Cerebellar cortex (tissue), 1 donor: Measurements from ENCODE around the gene LRP11.
"Not testable (repeated sequence)": the region's sequence is repeated elsewhere in the genome, so short reads cannot be mapped to it uniquely, and the experiment has no call there.

ENCODE experiments used
- DNase-seq: peaks from one replicate; pipeline ENCODE4 v3.0.0-alpha.2; 2015; ENCODE audit warnings: low spot score

LRP11 gene

GRCh38 chr6:149863698-149864577, at the start of gene LRP11:
Gene LRP11 (minus strand): TSS chr6:149864359. CDS start chr6:149864020, 339 bp downstream.
- DNase-seq = peak; percentile 82

- no peak for DNase-seq
These were observed 49.5 kb upstream of the LRP11 start for GRCh38 chr6:149913540-149914240.

GRCh38 chr6:149913085-149913484, 48.9 kb upstream of the LRP11 start:
- no peak for DNase-seq

GRCh38 chr6:149912680-149913079, 48.5 kb upstream of the LRP11 start:
- not testable (repeated sequence) for DNase-seq

GRCh38 chr6:149910721-149911151, 46.6 kb upstream of the LRP11 start:
- no peak for DNase-seq

- no peak for DNase-seq
These were observed 45.7 kb upstream of the LRP11 start for GRCh38 chr6:149909701-149910470.

GRCh38 chr6:149908480-149908879, 44.3 kb upstream of the LRP11 start:
- not testable (repeated sequence) for DNase-seq

GRCh38 chr6:149907317-149907716, 43.2 kb upstream of the LRP11 start:
- no peak for DNase-seq

GRCh38 chr6:149906405-149906804, 42.2 kb upstream of the LRP11 start:
- DNase-seq = no peak

- no peak for DNase-seq
These were observed 41.8 kb upstream of the LRP11 start for GRCh38 chr6:149905911-149906371.

GRCh38 chr6:149905371-149905910, 41.3 kb upstream of the LRP11 start:
- no peak for DNase-seq

GRCh38 chr6:149904661-149905370, 40.7 kb upstream of the LRP11 start:
- no peak for DNase-seq

- no peak for DNase-seq
These were observed 39.9 kb upstream of the LRP11 start for GRCh38 chr6:149903938-149904611.

GRCh38 chr6:149901444-149902140, 37.4 kb upstream of the LRP11 start:
- no peak for DNase-seq

- DNase-seq = no peak
These were observed 36.7 kb upstream of the LRP11 start for GRCh38 chr6:149900620-149901443.

- DNase-seq = no peak
These were observed 35.9 kb upstream of the LRP11 start for GRCh38 chr6:149899926-149900619.

- DNase-seq = no peak
These were observed 35.3 kb upstream of the LRP11 start for GRCh38 chr6:149899486-149899885.

GRCh38 chr6:149898966-149899365, 34.8 kb upstream of the LRP11 start:
- DNase-seq = no peak
